Glutamatergic neuron (in vitro differentiated cells): ENCODE measurements around the gene RASGRF1. TPM values are rescaled to one million over a fixed set of nuclear protein-coding genes. Genes with fewer than 3 reads are reported as not detected.

ENCODE experiments used
- DNase-seq: peaks from one replicate; pipeline ENCODE4 v3.0.0; 2022
- H3K27ac Mint-ChIP-seq: one replicate; pipeline ENCODE4 v1.8.0; 2020; ENCODE audit warnings: mild to moderate bottlenecking, mixed read lengths, inconsistent platforms; ENCODE audit not compliant: unreplicated experiment
- H3K27me3 Mint-ChIP-seq: one replicate; pipeline ENCODE4 v1.8.0; 2020; ENCODE audit warnings: mild to moderate bottlenecking, moderate library complexity, mixed read lengths, inconsistent platforms; ENCODE audit not compliant: unreplicated experiment
- H3K36me3 Mint-ChIP-seq: one replicate; pipeline ENCODE4 v1.8.0; 2020; ENCODE audit warnings: mild to moderate bottlenecking, mixed read lengths, inconsistent platforms; ENCODE audit not compliant: unreplicated experiment
- H3K4me1 Mint-ChIP-seq: one replicate; pipeline ENCODE4 v1.8.0; 2020; ENCODE audit warnings: mild to moderate bottlenecking, low read depth, mixed read lengths, inconsistent platforms; ENCODE audit not compliant: unreplicated experiment
- H3K4me3 Mint-ChIP-seq: one replicate; pipeline ENCODE4 v1.8.0; 2020; ENCODE audit warnings: mild to moderate bottlenecking, mixed read lengths, inconsistent platforms; ENCODE audit not compliant: unreplicated experiment
- H3K9me3 Mint-ChIP-seq: one replicate; pipeline ENCODE4 v1.8.0; 2020; ENCODE audit warnings: mild to moderate bottlenecking, moderate library complexity, mixed read lengths, inconsistent platforms; ENCODE audit not compliant: unreplicated experiment
- CTCF ChIP-seq: fragments of 200-600 bp; sonication (generic); IDR thresholded peaks from one replicate; pipeline ENCODE4 v1.5.0; 2021; ENCODE audit not compliant: partially characterized antibody, unreplicated experiment
- total RNA-seq: library from RNA; stranded (reverse); fragmentation: NEBNext Ultra II Directional; extraction: Animal tissue kit (Norgen Biotek cat#: 25700); gene quantifications from one replicate; pipeline ENCODE4 v1.2.1, GENCODE V29; 2021; ENCODE audit not compliant: unreplicated experiment

Gene RASGRF1
- total RNA-seq, 1 donor from 2014 or later = 0.32 TPM

GRCh38 chr15:79101866-79102581 lies 11.4 kb upstream of the RASGRF1 start:
- Mint-ChIP-seq H3K36me3 (no peaks in the 10 kb centered on the region), H3K4me1 (no peaks in the 10 kb centered on the region), H3K27me3 (peaks cover 2% of the 10 kb centered on the region), H3K4me3 (no peak overlapping the region), H3K27ac (no peak overlapping the region), H3K9me3 (no peaks in the 10 kb centered on the region)
- no peak for DNase-seq
- no peak for TF ChIP-seq CTCF

- Mint-ChIP-seq H3K27ac (no peak overlapping the region), H3K27me3 (peaks cover 2% of the 10 kb centered on the region), H3K36me3 (no peaks in the 10 kb centered on the region), H3K9me3 (no peaks in the 10 kb centered on the region), H3K4me1 (no peaks in the 10 kb centered on the region), H3K4me3 (no peak overlapping the region)
- DNase-seq = no peak
- TF ChIP-seq CTCF = no peak
Measured at GRCh38 chr15:79099692-79100091, 9.1 kb upstream of the RASGRF1 start.

- no peak overlapping the region for H3K4me3 Mint-ChIP-seq
- peaks cover 6% of the 10 kb centered on the region for H3K36me3 Mint-ChIP-seq
- peaks cover 2% of the 10 kb centered on the region for H3K9me3 Mint-ChIP-seq
- H3K27ac Mint-ChIP-seq = no peak overlapping the region
- H3K4me1 Mint-ChIP-seq = peaks cover 4% of the 10 kb centered on the region
- TF ChIP-seq CTCF = no peak
- DNase-seq = no peak
- H3K27me3 Mint-ChIP-seq = peaks cover 26% of the 10 kb centered on the region
Measured at GRCh38 chr15:79094611-79095021, 4.0 kb upstream of the RASGRF1 start.

- no peak for TF ChIP-seq CTCF
- DNase-seq = no peak
- H3K27me3 Mint-ChIP-seq = peaks cover 30% of the 10 kb centered on the region
- H3K36me3 Mint-ChIP-seq = peaks cover 6% of the 10 kb centered on the region
- peaks cover 2% of the 10 kb centered on the region for H3K9me3 Mint-ChIP-seq
- H3K4me3 Mint-ChIP-seq = no peak overlapping the region
- no peak overlapping the region for H3K27ac Mint-ChIP-seq
- peaks cover 6% of the 10 kb centered on the region for H3K4me1 Mint-ChIP-seq
Measured at GRCh38 chr15:79093352-79093935, 2.9 kb upstream of the RASGRF1 start.

GRCh38 chr15:79092382-79092781 lies 1.8 kb upstream of the RASGRF1 start:
- Mint-ChIP-seq H3K4me3 (peak overlapping the region; percentile 34), H3K36me3 (peaks cover 6% of the 10 kb centered on the region), H3K27ac (no peak overlapping the region), H3K27me3 (peaks cover 30% of the 10 kb centered on the region), H3K9me3 (peaks cover 2% of the 10 kb centered on the region), H3K4me1 (peaks cover 6% of the 10 kb centered on the region)
- no peak for TF ChIP-seq CTCF
- DNase-seq = no peak
